ENCODE data around the gene BCL2L13. TPM values are rescaled to one million over a fixed set of nuclear protein-coding genes. Genes with fewer than 3 reads are reported as not detected.
"Not testable (repeated sequence)": the region's sequence is repeated elsewhere in the genome, so short reads cannot be mapped to it uniquely, and the experiment has no call there.

The BCL2L13 gene
- total RNA-seq, 1 experiment from 2014 or later, result 63.8 TPM

- no peaks in the 10 kb centered on the region for H3K9me3 ChIP-seq
- no peak overlapping the region for H3K4me3 ChIP-seq
- DNase-seq, result no peak
- peaks cover 54% of the 10 kb centered on the region for H3K36me3 ChIP-seq
- H3K27me3 ChIP-seq, result no peaks in the 10 kb centered on the region
Observed at GRCh38 chr22:17665248-17665647, 26.7 kb downstream of the BCL2L13 start.

DNA sequence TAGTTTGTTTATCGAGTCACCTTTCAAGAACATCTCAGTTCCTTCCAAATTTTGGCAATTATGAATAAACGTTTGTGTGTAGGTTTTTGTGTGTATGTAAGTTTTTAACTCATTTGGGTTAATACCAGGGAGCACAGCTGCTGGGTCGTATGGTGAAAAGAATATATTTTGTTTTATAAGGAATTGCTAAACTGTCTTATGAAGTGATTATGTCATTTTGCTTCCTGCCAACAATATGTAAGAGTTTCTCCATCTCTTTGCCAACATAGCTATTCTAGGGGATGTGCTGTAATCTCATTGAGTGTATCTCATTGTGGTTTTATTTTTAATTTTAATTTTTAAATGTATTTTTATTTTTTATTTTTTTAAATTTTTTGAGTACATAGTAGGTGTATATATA is 27.3 kb downstream of the BCL2L13 start:
- Histone ChIP-seq H3K36me3 (peaks cover 53% of the 10 kb centered on the region), H3K27me3 (no peaks in the 10 kb centered on the region), H3K9me3 (no peaks in the 10 kb centered on the region), H3K4me3 (no peak overlapping the region)
- no peak for DNase-seq

DNA sequence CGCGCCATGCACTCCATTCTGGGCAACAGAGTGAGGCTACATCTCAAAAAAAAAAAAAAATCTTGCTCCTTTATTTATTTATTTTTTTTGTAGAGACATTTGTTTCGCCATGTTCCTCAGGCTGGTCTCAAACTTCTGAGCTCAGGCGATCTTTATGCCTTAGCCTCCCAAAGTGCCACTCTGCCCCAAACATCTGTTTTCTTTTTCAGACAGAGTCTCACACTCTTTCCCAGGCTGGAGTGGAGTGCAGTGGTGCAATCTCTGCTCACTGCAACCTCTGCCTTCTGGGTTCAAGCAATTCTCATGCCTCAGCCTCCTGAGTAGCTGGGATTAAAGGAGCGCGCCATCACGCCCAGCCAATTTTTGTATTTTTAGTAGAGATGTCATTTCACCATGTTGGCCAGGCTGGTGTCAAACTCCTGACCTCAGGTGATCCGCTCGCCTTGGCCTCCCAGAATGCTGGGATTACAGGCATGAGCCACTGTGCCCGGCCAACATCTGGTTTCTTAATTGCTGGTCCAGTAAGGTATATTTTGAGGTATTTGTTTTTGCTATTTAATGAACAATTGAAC is 33.0 kb downstream of the BCL2L13 start:
- H3K27me3 ChIP-seq, H3K9me3 ChIP-seq, DNase-seq, H3K4me3 ChIP-seq: not testable (repeated sequence)
- H3K36me3 ChIP-seq, result peaks cover 19% of the 10 kb centered on the region

GRCh38 chr22:17672417-17672991 is 33.9 kb downstream of the BCL2L13 start:
- H3K36me3 ChIP-seq, result peaks cover 13% of the 10 kb centered on the region
- H3K4me3 ChIP-seq, result no peak overlapping the region
- no peaks in the 10 kb centered on the region for H3K9me3 ChIP-seq
- no peak for DNase-seq
- no peaks in the 10 kb centered on the region for H3K27me3 ChIP-seq

- no peak overlapping the region for H3K4me3 ChIP-seq
- DNase-seq, result no peak
- H3K36me3 ChIP-seq, result peaks cover 13% of the 10 kb centered on the region
- H3K9me3 ChIP-seq, result no peaks in the 10 kb centered on the region
- H3K27me3 ChIP-seq, result no peaks in the 10 kb centered on the region
Observed at GRCh38 chr22:17674152-17674551, 35.6 kb downstream of the BCL2L13 start.

- Histone ChIP-seq H3K36me3 (peaks cover 3% of the 10 kb centered on the region), H3K9me3 (no peaks in the 10 kb centered on the region), H3K4me3 (no peak overlapping the region), H3K27me3 (no peaks in the 10 kb centered on the region)
- no peak for DNase-seq
Observed at GRCh38 chr22:17675584-17675983, 37.0 kb downstream of the BCL2L13 start.

GRCh38 chr22:17678817-17679385 is 40.3 kb downstream of the BCL2L13 start:
- no peaks in the 10 kb centered on the region; the same call in 1 of the 2 replicates for H3K36me3 ChIP-seq
- H3K4me3 ChIP-seq, result no peak overlapping the region
- no peaks in the 10 kb centered on the region for H3K9me3 ChIP-seq
- DNase-seq, result no peak
- H3K27me3 ChIP-seq, result no peaks in the 10 kb centered on the region

DNA sequence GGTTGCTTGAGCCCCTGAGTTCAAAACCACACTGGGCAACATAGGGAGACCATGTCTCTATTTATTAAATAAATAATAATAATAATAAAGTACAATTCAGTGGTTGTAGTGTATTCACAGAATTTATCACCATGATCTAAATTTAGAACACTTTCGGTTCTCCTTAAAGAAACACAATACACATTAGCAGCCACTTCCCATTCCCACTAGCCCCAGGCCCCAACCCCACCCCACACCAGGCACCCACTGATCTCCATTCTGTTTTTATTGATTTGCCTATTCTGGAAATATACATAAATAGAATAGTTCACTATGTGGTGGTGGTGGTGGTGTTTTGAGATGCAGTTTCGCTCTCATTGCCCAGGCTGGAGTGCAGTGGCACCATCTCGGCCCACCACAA is 45.7 kb downstream of the BCL2L13 start:
- peaks cover 15% of the 10 kb centered on the region for H3K36me3 ChIP-seq
- H3K9me3 ChIP-seq, result no peaks in the 10 kb centered on the region
- no peaks in the 10 kb centered on the region for H3K27me3 ChIP-seq
- H3K4me3 ChIP-seq, result no peak overlapping the region
- no peak for DNase-seq

DNA sequence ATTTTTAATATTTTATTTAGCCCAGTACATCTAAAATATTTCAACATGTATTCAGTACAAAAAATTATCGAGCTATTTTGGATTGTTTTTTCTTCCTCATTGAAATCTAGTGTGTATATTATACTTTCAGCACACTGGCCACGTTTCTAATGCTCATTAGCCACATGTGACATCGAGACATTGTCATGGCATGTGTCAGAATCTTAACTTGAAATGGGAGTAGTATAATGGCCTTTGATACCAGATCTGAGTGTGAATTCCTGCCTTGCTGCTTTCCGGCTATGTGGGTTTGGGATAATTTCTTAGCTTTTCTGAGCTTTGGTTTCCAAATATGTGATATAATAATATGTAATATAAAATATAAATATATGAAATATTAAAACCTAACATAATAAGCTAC is 54.3 kb downstream of the BCL2L13 start:
- no peak for DNase-seq
- H3K9me3 ChIP-seq, result no peaks in the 10 kb centered on the region
- peaks cover 40% of the 10 kb centered on the region for H3K36me3 ChIP-seq
- no peak overlapping the region for H3K4me3 ChIP-seq
- no peaks in the 10 kb centered on the region for H3K27me3 ChIP-seq

GRCh38 chr22:17694193-17694592 is 55.6 kb downstream of the BCL2L13 start:
- H3K9me3 ChIP-seq, result no peaks in the 10 kb centered on the region
- no peaks in the 10 kb centered on the region for H3K27me3 ChIP-seq
- H3K4me3 ChIP-seq, result no peak overlapping the region
- H3K36me3 ChIP-seq, result peaks cover 35% of the 10 kb centered on the region
- no peak for DNase-seq

- Histone ChIP-seq H3K27me3 (no peaks in the 10 kb centered on the region), H3K36me3 (peaks cover 32% of the 10 kb centered on the region), H3K4me3 (no peak overlapping the region), H3K9me3 (no peaks in the 10 kb centered on the region)
- no peak for DNase-seq
Observed at GRCh38 chr22:17694752-17695151, 56.2 kb downstream of the BCL2L13 start.

DNA sequence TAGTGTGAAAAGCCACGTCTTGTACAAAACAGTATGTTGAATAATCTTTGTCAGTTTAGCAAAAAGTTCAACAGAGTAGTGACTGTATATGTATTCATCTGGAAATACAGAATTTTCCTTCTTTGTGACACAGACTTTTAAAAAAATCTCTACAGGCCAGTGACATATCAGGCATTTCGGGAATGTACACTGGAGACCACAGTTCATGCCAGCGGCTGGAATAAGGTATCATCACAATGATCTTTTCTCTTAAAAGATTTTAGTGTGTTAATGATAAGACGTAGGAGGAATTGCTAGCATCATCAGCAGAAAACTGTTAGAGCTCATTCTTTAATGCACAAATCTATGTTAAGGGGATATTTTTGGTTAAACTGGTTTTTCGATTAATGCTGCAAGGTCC is 57.4 kb downstream of the BCL2L13 start:
- DNase-seq, result no peak
- Histone ChIP-seq H3K36me3 (peaks cover 32% of the 10 kb centered on the region), H3K9me3 (no peaks in the 10 kb centered on the region), H3K27me3 (no peaks in the 10 kb centered on the region), H3K4me3 (no peak overlapping the region)

DNA sequence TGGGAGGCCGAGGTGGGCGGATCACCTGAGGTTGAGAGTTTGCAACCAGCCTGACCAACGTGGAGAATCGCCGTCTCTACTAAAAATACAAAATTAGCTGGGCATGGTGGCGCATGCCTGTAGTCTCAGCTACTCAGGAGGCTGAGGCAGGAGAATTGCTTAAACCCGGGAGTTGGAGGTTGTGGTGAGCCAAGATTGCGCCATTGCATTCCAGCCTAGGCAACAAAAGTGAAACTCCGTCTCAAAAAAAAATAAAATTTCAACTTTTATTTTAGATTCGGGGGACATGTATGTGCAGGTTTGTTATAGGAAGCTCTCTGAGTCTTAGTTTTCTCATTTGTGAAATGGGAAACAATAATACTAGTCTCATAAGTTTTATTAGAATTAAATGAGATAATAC is 58.6 kb downstream of the BCL2L13 start:
- H3K27me3 ChIP-seq, H3K9me3 ChIP-seq, H3K4me3 ChIP-seq, DNase-seq: not testable (repeated sequence)
- H3K36me3 ChIP-seq, result peaks cover 22% of the 10 kb centered on the region

GRCh38 chr22:17698276-17698675 is 59.7 kb downstream of the BCL2L13 start:
- DNase-seq, H3K4me3 ChIP-seq, H3K9me3 ChIP-seq, H3K27me3 ChIP-seq: not testable (repeated sequence)
- peaks cover 26% of the 10 kb centered on the region for H3K36me3 ChIP-seq

DNA sequence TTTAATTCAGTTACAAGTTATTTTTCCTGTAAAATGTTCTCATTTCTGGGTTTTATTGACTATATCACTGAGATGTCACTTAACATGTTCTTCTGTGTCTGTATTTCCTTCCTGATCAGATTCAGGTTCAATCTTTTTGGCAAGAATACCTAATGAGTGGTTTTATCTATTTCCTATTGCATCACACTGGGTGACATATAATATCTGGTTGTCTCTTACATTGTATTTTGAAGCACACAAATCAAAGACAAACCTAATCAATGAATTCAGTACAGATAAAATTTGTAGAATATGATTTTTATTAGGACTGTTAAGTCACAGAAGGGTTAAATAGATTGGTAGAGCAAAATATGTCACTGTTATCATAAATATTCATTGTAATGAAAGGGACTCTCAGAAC is 60.4 kb downstream of the BCL2L13 start:
- no peaks in the 10 kb centered on the region for H3K9me3 ChIP-seq
- peaks cover 32% of the 10 kb centered on the region for H3K36me3 ChIP-seq
- no peak overlapping the region for H3K4me3 ChIP-seq
- DNase-seq, result no peak
- H3K27me3 ChIP-seq, result no peaks in the 10 kb centered on the region

DNA sequence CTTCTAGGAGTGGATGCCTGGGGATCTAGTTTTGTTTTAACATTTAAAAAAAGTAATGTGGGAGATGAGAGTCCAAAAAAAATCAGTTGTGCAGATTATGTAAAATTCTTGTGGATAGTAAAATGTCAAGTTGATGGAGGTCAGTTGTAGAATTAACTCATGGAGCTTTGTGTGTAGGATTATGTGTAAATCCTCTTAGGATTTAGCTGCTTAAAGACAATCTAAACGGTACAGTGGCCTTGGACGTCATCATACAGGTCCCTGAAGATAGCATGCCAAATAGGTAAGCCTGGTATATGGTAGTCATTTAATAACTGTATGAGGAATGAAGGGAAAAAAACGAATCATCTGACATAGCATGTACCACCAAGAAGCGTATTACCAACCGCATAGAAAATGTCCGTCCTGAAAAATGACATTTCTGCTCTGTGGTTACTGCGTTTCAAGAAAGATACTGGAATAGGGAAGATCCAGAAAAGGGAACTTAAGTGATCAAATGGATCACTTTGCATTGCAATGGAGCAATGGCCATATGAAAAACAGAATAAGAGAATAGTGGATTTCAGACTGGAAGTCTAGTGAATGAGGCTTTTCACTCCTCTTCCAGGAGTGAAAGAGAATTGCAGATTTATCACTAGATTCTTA is 61.3 kb downstream of the BCL2L13 start:
- H3K9me3 ChIP-seq, result no peaks in the 10 kb centered on the region
- peaks cover 35% of the 10 kb centered on the region for H3K36me3 ChIP-seq
- no peaks in the 10 kb centered on the region for H3K27me3 ChIP-seq
- no peak overlapping the region for H3K4me3 ChIP-seq
- DNase-seq, result no peak

GRCh38 chr22:17700778-17701177 is 62.2 kb downstream of the BCL2L13 start:
- DNase-seq, result no peak

DNA sequence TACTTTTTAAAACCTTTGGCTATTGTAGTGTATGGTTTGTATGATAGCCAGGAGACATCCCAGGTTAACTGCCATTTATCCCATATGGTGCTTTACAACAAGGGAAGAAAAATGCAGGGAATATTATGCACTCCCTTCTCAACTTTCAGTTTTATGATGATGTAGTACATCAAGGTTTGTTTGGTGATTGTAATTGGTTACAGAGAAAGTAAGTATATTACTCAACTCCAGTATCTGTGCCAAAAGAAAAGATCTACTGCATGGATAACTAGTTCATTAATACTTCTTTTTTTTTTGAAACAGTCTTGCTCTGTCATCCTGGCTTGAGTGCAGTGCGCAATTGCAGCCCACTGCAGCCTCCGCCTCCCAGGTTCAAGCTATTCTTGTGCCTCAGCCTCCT is 65.3 kb downstream of the BCL2L13 start:
- Histone ChIP-seq H3K9me3 (no peaks in the 10 kb centered on the region), H3K27me3 (no peaks in the 10 kb centered on the region), H3K36me3 (peaks cover 34% of the 10 kb centered on the region), H3K4me3 (no peak overlapping the region)
- DNase-seq, result no peak

More at GRCh38 chr22:17700778-17701177, 62.2 kb downstream of the BCL2L13 start:
- H3K9me3 ChIP-seq, result no peaks in the 10 kb centered on the region
- peaks cover 35% of the 10 kb centered on the region for H3K36me3 ChIP-seq
- H3K4me3 ChIP-seq, result no peak overlapping the region
- H3K27me3 ChIP-seq, result no peaks in the 10 kb centered on the region

All from MG63 (cell line).